Measurements from ENCODE around the gene USP51.
A peak's percentile ranks its signal among the peaks of the same experiment; 100 is the strongest.
"Not testable (repeated sequence)": the region's sequence is repeated elsewhere in the genome, so short reads cannot be mapped to it uniquely, and the experiment has no call there.

The USP51 gene

GRCh38 chrX:55489314-55490009 is at the start of gene USP51:
Gene USP51 (minus strand): TSS chrX:55489848. CDS start chrX:55488939, 909 bp downstream.
- no peak for DNase-seq (ENCODE audit: low read depth)

- DNase-seq (ENCODE audit: low read depth), result no peak
Measured at GRCh38 chrX:55524487-55524886, 34.8 kb upstream of the USP51 start.

- DNase-seq (ENCODE audit: low read depth), result no peak
Measured at GRCh38 chrX:55523356-55523755, 33.7 kb upstream of the USP51 start.

GRCh38 chrX:55522596-55523276 is 33.1 kb upstream of the USP51 start:
- no peak for DNase-seq (ENCODE audit: low read depth)

GRCh38 chrX:55521687-55522086 is 32.0 kb upstream of the USP51 start:
- no peak for DNase-seq (ENCODE audit: low read depth)

GRCh38 chrX:55516794-55517481 is 27.3 kb upstream of the USP51 start:
- DNase-seq (ENCODE audit: low read depth), result not testable (repeated sequence)

- DNase-seq (ENCODE audit: low read depth), result not testable (repeated sequence)
Measured at GRCh38 chrX:55513045-55513737, 23.5 kb upstream of the USP51 start.

- DNase-seq (ENCODE audit: low read depth), result not testable (repeated sequence)
Measured at GRCh38 chrX:55508410-55509152, 18.9 kb upstream of the USP51 start.

GRCh38 chrX:55507699-55508098 is 18.1 kb upstream of the USP51 start:
- DNase-seq (ENCODE audit: low read depth), result not testable (repeated sequence)

GRCh38 chrX:55507010-55507409 is 17.4 kb upstream of the USP51 start:
- DNase-seq (ENCODE audit: low read depth), result not testable (repeated sequence)

- no peak for DNase-seq (ENCODE audit: low read depth)
Measured at GRCh38 chrX:55490974-55491373, 1.3 kb upstream of the USP51 start.

GRCh38 chrX:55490121-55490520 is 473 bp upstream of the USP51 start:
- no peak for DNase-seq (ENCODE audit: low read depth)

- peak; percentile 43 for DNase-seq (ENCODE audit: low read depth)
Measured at GRCh38 chrX:55488593-55489313, 895 bp downstream of the USP51 start.

GRCh38 chrX:55488006-55488592 is 1.5 kb downstream of the USP51 start:
- DNase-seq (ENCODE audit: low read depth), result no peak

- no peak for DNase-seq (ENCODE audit: low read depth)
Measured at GRCh38 chrX:55487143-55487542, 2.5 kb downstream of the USP51 start.

- DNase-seq (ENCODE audit: low read depth), result no peak
Measured at GRCh38 chrX:55486736-55487135, 2.9 kb downstream of the USP51 start.

- no peak for DNase-seq (ENCODE audit: low read depth)
Measured at GRCh38 chrX:55484948-55485347, 4.7 kb downstream of the USP51 start.

- no peak for DNase-seq (ENCODE audit: low read depth)
Measured at GRCh38 chrX:55480390-55481062, 9.1 kb downstream of the USP51 start.

- DNase-seq (ENCODE audit: low read depth), result not testable (repeated sequence)
Measured at GRCh38 chrX:55479956-55480355, 9.7 kb downstream of the USP51 start.

- DNase-seq (ENCODE audit: low read depth), result not testable (repeated sequence)
Measured at GRCh38 chrX:55465791-55466190, 23.9 kb downstream of the USP51 start.
